Urinary bladder (tissue), 4 donors: Measurements from ENCODE around the gene RPL6. TPM values are rescaled to one million over a fixed set of nuclear protein-coding genes. Genes with fewer than 3 reads are reported as not detected.
A peak's percentile ranks its signal among the peaks of the same experiment; 100 is the strongest.
"Not testable (repeated sequence)": the region's sequence is repeated elsewhere in the genome, so short reads cannot be mapped to it uniquely, and the experiment has no call there.

Experiments used
- DNase-seq: peaks from one replicate; pipeline ENCODE4 v3.0.0-alpha.2; 2015; ENCODE audit errors: extremely low spot score
- H3K27ac ChIP-seq: one replicate; pipeline ENCODE4 v1.5.1; 2013; ENCODE audit warnings: low read depth, mild to moderate bottlenecking, moderate library complexity
- H3K36me3 ChIP-seq: one replicate; pipeline ENCODE4 v1.6.1; 2013; ENCODE audit warnings: mild to moderate bottlenecking, moderate library complexity; ENCODE audit not compliant: insufficient read depth
- H3K4me1 ChIP-seq: one replicate; pipeline ENCODE4 v1.6.1; 2013; ENCODE audit warnings: mild to moderate bottlenecking, moderate library complexity; ENCODE audit not compliant: insufficient read depth
- H3K4me3 ChIP-seq: one replicate; pipeline ENCODE4 v1.5.1; 2013; ENCODE audit warnings: low read depth, low read length
- WGBS: extraction: QIAGEN DNeasy Blood & Tissue Kit; methylation state at CpG from one replicate; pipeline ENCODE4 v1.1.7; 2013; 5-methylcytosine and 5-hydroxymethylcytosine counted together
- polyA plus RNA-seq: library from polyadenylated mRNA; stranded (reverse); fragments of 200-250 nt; gene quantifications from one replicate; pipeline ENCODE4 v1.2.3, GENCODE V29; 2013
- total RNA-seq: library from RNA; depleted of rRNA; stranded (reverse); fragments of >200 nt; gene quantifications from one replicate; pipeline ENCODE4 v1.2.3, GENCODE V29; 2014
- donor health status: healthy with polysubstance abuse.
- donor health status: healthy.

RPL6 gene
- total RNA-seq = 1,317 TPM
- 1,643 TPM for polyA plus RNA-seq

DNA sequence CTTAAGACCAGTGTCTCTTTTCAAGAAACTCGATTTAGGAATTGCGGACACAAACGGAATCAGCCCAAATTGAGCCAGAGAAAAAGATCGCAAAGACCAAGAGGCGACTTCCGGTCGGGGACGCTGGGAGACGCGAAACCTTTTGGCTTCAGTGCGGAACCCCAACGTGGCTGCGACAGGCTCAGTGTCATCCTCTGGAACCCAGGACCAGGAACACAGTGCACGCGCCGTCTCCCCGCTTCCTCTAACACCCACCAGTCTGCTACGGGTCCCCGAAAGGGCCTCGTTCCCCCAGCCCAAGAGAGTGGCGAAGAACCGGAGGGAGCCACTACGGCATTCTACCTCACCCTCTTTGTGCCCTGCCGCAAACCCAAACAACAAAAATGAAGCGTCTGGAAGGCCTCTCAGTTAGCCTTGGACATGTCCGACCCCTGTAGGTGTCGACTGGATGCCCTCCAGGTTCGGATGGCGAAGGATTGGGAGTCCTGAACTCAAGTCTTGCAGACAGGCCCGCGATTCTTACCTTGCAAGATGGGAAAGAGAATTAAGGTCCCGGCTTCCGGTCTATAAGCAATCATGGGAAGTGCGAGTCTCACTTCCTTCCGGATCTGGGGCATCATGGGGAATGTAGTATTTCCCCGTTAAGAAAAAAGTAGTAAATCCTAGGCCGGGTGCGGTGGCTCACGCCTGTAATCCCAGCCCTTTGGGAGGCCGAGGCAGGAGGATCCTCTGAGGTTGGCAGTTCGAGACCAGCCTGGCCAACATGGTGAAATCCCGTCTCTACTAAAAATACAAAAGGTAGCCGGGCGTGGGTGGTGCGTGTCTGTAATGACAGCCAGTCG is at the start of gene RPL6:
RPL6 (minus strand) TSS at position 542 of the 842 bp plus-strand sequence. CDS start 949 bp downstream, outside the sequence.
- DNase-seq = peak; percentile 91
- H3K4me3 ChIP-seq = peak within 1 kb of the TSS; percentile 58
- H3K4me1 ChIP-seq = no peaks in the 10 kb centered on the region
- peak within 1 kb of the TSS; percentile 77 for H3K27ac ChIP-seq
- 10% methylated on average over 46 of the region's 46 CpGs for WGBS
- H3K36me3 ChIP-seq = peaks cover 8% of the 10 kb centered on the region

GRCh38 chr12:112458751-112459150 is 49.3 kb upstream of the RPL6 start:
- no peaks in the 10 kb centered on the region for H3K36me3 ChIP-seq
- DNase-seq = no peak
- no peak overlapping the region for H3K4me3 ChIP-seq
- H3K4me1 ChIP-seq = no peaks in the 10 kb centered on the region
- no peak overlapping the region for H3K27ac ChIP-seq
- WGBS = 95% methylated on average over 5 of the region's 5 CpGs

DNA sequence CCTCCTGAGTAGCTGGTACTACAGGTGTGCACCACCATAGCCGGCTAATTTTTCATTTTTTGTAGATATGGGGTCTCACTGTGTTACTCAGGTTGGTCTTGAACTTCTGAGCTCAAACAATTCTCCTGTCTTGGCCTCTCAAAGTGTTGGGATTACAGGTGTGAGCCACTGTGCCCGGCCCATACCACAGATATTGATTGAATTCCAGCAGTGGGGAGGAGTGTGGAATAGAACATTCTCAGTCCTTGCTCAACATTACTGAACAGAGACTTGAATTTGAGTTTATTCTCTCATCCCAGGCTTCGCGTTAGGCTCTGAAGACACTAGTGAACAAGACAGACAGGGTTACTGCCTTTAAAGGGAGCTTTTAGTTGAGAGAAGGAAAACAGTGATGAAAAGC is 48.9 kb upstream of the RPL6 start:
- Histone ChIP-seq H3K4me1 (no peaks in the 10 kb centered on the region), H3K36me3 (no peaks in the 10 kb centered on the region), H3K27ac (no peak overlapping the region), H3K4me3 (no peak overlapping the region)
- WGBS = 98% methylated on average over 4 of the region's 4 CpGs
- DNase-seq = no peak

GRCh38 chr12:112457142-112457541 is 47.7 kb upstream of the RPL6 start:
- H3K27ac ChIP-seq, H3K4me1 ChIP-seq, H3K36me3 ChIP-seq, DNase-seq, H3K4me3 ChIP-seq: not testable (repeated sequence)
- 97% methylated on average over 1 of the region's 1 CpG for WGBS

DNA sequence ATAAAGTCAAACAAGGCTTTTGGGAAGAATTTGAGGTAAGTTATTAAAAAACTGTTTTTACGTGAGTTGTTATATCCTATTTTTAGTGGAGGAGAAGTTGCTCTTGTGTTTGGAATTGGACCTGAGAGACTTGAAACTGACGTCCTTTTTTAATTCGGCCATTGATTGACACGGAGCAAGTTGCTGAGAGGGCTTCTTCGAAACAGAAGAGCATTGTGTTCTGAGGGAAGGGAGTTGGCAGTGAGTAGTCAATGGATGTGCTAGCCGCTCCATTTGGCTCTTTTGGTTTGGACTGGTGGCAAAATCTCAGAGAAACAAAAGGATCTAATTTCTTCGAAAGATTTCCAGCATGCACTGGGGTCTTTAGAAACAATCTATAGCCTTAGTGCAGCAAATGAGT is 46.6 kb upstream of the RPL6 start:
- 94% methylated on average over 7 of the region's 7 CpGs for WGBS
- H3K27ac ChIP-seq = no peak overlapping the region
- no peaks in the 10 kb centered on the region for H3K4me1 ChIP-seq
- DNase-seq = no peak
- peaks cover 4% of the 10 kb centered on the region for H3K36me3 ChIP-seq
- no peak overlapping the region for H3K4me3 ChIP-seq

GRCh38 chr12:112450725-112451124 is 41.3 kb upstream of the RPL6 start:
- WGBS = 85% methylated on average over 4 of the region's 4 CpGs

DNA sequence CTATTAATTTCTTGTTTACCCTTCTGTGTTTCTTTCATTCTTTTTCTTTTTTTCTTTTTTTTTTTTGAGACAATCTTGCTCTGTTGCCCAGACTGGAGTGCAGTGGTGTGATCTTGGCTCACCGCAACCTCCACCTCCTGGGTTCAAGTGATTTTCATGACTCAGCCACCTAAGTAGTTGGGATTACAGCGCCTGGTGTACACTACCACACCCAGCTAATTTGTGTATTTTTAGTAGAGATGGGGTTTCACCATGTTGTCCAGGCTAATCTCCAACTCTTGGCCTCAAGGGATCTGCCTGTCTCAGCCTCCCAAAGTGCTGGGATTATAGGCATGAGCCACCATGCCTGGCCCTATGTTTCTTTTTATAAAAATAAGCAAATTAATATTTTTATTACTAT is 38.8 kb upstream of the RPL6 start:
- H3K27ac ChIP-seq, DNase-seq, H3K36me3 ChIP-seq, H3K4me3 ChIP-seq, H3K4me1 ChIP-seq: not testable (repeated sequence)
- WGBS = 88% methylated on average over 2 of the region's 2 CpGs

More at GRCh38 chr12:112450725-112451124, 41.3 kb upstream of the RPL6 start:
- Histone ChIP-seq H3K4me1 (no peaks in the 10 kb centered on the region), H3K36me3 (peaks cover 7% of the 10 kb centered on the region), H3K27ac (no peak overlapping the region), H3K4me3 (no peak overlapping the region)
- no peak for DNase-seq

DNA sequence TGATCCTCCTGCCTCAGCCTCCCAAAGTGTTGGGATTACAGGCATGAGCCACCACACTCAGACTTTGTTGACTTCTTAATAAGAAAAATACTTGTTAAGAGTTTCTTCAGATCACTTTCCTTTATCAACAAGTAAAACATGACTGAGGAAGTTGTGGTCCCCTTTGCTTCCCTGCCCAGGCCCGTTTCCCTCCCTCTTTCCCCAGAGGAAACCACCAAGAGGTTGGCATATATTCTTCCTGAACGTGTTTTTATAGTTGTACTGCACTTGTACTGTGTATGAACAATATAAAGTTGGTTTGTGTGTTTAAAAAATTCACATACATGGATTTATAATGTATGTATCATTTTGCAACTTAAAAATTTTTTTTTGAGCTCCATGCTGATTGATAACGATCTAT is 37.7 kb upstream of the RPL6 start:
- whole genome bisulfite sequencing = 84% methylated on average over 3 of the region's 3 CpGs
- H3K36me3 ChIP-seq = peaks cover 7% of the 10 kb centered on the region
- no peak overlapping the region for H3K4me3 ChIP-seq
- no peak overlapping the region for H3K27ac ChIP-seq
- DNase-seq = no peak
- H3K4me1 ChIP-seq = no peaks in the 10 kb centered on the region

GRCh38 chr12:112446008-112446725 is 36.8 kb upstream of the RPL6 start:
- 88% methylated on average over 3 of the region's 3 CpGs for WGBS
- H3K4me3 ChIP-seq = no peak overlapping the region
- no peak overlapping the region for H3K27ac ChIP-seq
- no peaks in the 10 kb centered on the region for H3K4me1 ChIP-seq
- DNase-seq = no peak
- H3K36me3 ChIP-seq = peaks cover 4% of the 10 kb centered on the region

DNA sequence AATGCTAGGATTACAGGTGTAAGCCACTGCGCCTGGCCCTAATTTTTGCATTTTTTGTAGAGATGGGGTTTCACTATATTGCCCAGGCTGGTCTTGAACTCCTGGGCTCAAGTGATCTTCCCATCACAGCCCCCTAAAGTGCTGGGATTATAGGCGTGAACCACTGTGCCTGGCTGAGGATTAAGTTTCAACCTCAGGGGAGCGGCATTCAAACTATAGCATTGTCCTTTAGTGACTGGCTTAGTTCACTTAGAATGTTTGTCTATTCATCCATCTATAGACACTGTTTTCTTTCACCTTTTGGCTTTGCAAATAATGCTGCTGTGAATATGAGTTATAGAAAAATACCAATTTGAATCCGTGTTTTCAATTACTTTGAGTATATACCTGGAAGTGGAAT is 34.5 kb upstream of the RPL6 start:
- Histone ChIP-seq H3K27ac (no peak overlapping the region), H3K36me3 (no peaks in the 10 kb centered on the region), H3K4me3 (no peak overlapping the region), H3K4me1 (no peaks in the 10 kb centered on the region)
- 99% methylated on average over 4 of the region's 4 CpGs for WGBS
- DNase-seq = no peak

DNA sequence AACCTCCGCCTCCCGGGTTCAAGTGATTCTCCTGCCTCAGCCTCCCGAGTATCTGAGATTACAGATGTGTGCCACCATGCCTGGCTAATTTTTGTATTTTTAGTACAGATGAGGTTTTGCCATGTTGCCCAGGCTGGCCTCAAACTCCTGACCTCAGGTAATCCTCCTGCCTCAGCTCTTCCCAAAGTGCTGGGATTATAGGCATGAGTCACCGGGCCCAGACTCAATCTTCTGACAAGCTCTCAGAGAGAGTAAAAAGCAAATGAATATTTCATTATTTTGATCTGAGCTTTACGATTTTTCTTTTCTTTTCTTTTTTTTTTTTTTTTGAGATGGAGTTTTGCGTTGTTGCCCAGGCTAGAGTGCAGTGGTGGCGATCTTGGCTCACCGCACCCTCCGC is 31.2 kb upstream of the RPL6 start:
- DNase-seq, H3K27ac ChIP-seq, H3K4me3 ChIP-seq, H3K36me3 ChIP-seq, H3K4me1 ChIP-seq: not testable (repeated sequence)
- WGBS = 92% methylated on average over 9 of the region's 9 CpGs

GRCh38 chr12:112439769-112440168 is 30.4 kb upstream of the RPL6 start:
- Histone ChIP-seq H3K4me1 (no peaks in the 10 kb centered on the region), H3K4me3 (no peak overlapping the region), H3K36me3 (no peaks in the 10 kb centered on the region), H3K27ac (no peak overlapping the region)
- DNase-seq = no peak

- not testable (repeated sequence) for H3K27ac ChIP-seq, H3K4me1 ChIP-seq, H3K4me3 ChIP-seq, DNase-seq, H3K36me3 ChIP-seq
- WGBS = 92% methylated on average over 1 of the region's 1 CpG
Measured at GRCh38 chr12:112438645-112439044, 29.2 kb upstream of the RPL6 start.

DNA sequence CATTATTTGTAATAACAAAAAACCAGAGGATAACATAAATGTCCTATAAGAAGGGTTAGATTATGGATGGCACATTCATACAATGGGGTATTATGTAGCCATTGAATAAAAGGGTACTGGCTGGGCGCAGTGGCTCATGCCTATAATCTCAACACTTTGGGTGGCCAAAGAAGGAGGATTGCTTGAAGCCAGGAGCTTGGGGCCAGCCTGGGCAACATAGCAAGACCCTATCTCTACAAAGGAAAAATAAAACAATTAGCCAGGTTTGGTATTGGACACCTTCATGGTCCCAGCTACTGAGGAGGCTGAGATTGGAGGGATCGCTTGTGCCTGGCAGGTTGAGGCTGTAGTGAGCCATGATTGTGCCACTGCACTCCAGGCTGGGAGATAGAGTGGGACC is 24.1 kb upstream of the RPL6 start:
- H3K4me1 ChIP-seq = no peaks in the 10 kb centered on the region
- H3K27ac ChIP-seq = no peak overlapping the region
- no peak for DNase-seq
- no peak overlapping the region for H3K4me3 ChIP-seq
- H3K36me3 ChIP-seq = no peaks in the 10 kb centered on the region
- WGBS = 98% methylated on average over 2 of the region's 2 CpGs
